ENCODE results near the gene PHRF1. TPM values are rescaled to one million over a fixed set of nuclear protein-coding genes. Genes with fewer than 3 reads are reported as not detected.

PHRF1 gene
- total RNA-seq, 4 donors from 2014 or later: 24.5 to 38.2 (median 28.7) TPM

- H3K36me3 ChIP-seq: peaks cover 0 to 51% (median 30%) of the 10 kb centered on the region in 4 donors
- WGBS: 87% methylated on average over 27 of the region's 27 CpGs
- intact Hi-C loops (cut with DNase I): no loop called here
Measured at GRCh38 chr11:621838-622237, 45.6 kb downstream of the PHRF1 start.

GRCh38 chr11:623349-623869, 47.1 kb downstream of the PHRF1 start:
- intact Hi-C loops (cut with DNase I): no loop called here
- TF ChIP-seq EP300 (IDR thresholded peaks at IDR 0.05): no peak
- no peak for TF ChIP-seq POLR2A (IDR thresholded peaks at IDR 0.05; ENCODE audit: low read depth)
- no peak for TF ChIP-seq POLR2AphosphoS5 (IDR thresholded peaks at IDR 0.05)
- TF ChIP-seq CTCF (IDR thresholded peaks at IDR 0.05): no peak

More at GRCh38 chr11:621838-622237, 45.6 kb downstream of the PHRF1 start:
- peaks cover 0 to 39% (median 2%) of the 10 kb centered on the region in 4 donors for H3K27me3 ChIP-seq
- TF ChIP-seq POLR2AphosphoS5 (IDR thresholded peaks at IDR 0.05) (no peak), CTCF (IDR thresholded peaks at IDR 0.05) (no peak), POLR2A (IDR thresholded peaks at IDR 0.05; ENCODE audit: low read depth) (no peak), EP300 (IDR thresholded peaks at IDR 0.05) (no peak)
- no peak for DNase-seq (ENCODE audit: extremely low spot score)
- H3K4me3 ChIP-seq: no peak overlapping the region
- H3K27ac ChIP-seq (replicated peaks in 1 of 4): no peak overlapping the region
- H3K9me3 ChIP-seq: no peaks in the 10 kb centered on the region
- H3K4me1 ChIP-seq: peaks cover 2 to 23% (median 12%) of the 10 kb centered on the region in 4 donors

GRCh38 chr11:623999-624704, 47.9 kb downstream of the PHRF1 start:
- peaks cover 0 to 38% (median 18%) of the 10 kb centered on the region in 4 donors for H3K36me3 ChIP-seq
- DNase-seq (ENCODE audit: extremely low spot score): no peak
- no peak overlapping the region for H3K4me3 ChIP-seq
- intact Hi-C loops (cut with DNase I): no loop called here
- H3K27me3 ChIP-seq: peaks cover 0 to 40% (median 2%) of the 10 kb centered on the region in 4 donors
- no peak for TF ChIP-seq POLR2AphosphoS5 (IDR thresholded peaks at IDR 0.05)
- no peak for TF ChIP-seq EP300 (IDR thresholded peaks at IDR 0.05)
- TF ChIP-seq POLR2A (IDR thresholded peaks at IDR 0.05; ENCODE audit: low read depth): no peak
- TF ChIP-seq CTCF (IDR thresholded peaks at IDR 0.05): no peak
- H3K4me1 ChIP-seq: peaks cover 2 to 37% (median 18%) of the 10 kb centered on the region in 4 donors
- 91% methylated on average over 8 of the region's 25 CpGs for WGBS
- H3K9me3 ChIP-seq: no peaks in the 10 kb centered on the region
- no peak overlapping the region for H3K27ac ChIP-seq (replicated peaks in 1 of 4)

More at GRCh38 chr11:623349-623869, 47.1 kb downstream of the PHRF1 start:
- Histone ChIP-seq H3K27me3 (peaks cover 0 to 40% (median 2%) of the 10 kb centered on the region in 4 donors), H3K36me3 (peaks cover 0 to 43% (median 21%) of the 10 kb centered on the region in 4 donors), H3K9me3 (no peaks in the 10 kb centered on the region), H3K4me1 (peaks cover 2 to 29% (median 12%) of the 10 kb centered on the region in 4 donors), H3K4me3 (no peak overlapping the region), H3K27ac (replicated peaks in 1 of 4) (no peak overlapping the region)
- WGBS: 95% methylated on average over 8 of the region's 15 CpGs
- no peak for DNase-seq (ENCODE audit: extremely low spot score)

GRCh38 chr11:624705-625635, 48.7 kb downstream of the PHRF1 start, which contains the start of gene CDHR5:
CDHR5 (minus strand) TSS chr11:624955; CDS start chr11:624902, 53 bp downstream.
- no peak for DNase-seq (ENCODE audit: extremely low spot score)
- no peak for TF ChIP-seq POLR2A (IDR thresholded peaks at IDR 0.05; ENCODE audit: low read depth)
- TF ChIP-seq EP300 (IDR thresholded peaks at IDR 0.05): no peak
- TF ChIP-seq POLR2AphosphoS5 (IDR thresholded peaks at IDR 0.05): no peak
- no peak for TF ChIP-seq CTCF (IDR thresholded peaks at IDR 0.05)
- Histone ChIP-seq H3K27ac (replicated peaks in 1 of 4) (no peak within 1 kb of the TSS), H3K9me3 (no peaks in the 10 kb centered on the region), H3K4me3 (no peak within 1 kb of the TSS), H3K4me1 (peaks cover 2 to 39% (median 22%) of the 10 kb centered on the region in 4 donors), H3K36me3 (peaks cover 0 to 32% (median 15%) of the 10 kb centered on the region in 4 donors), H3K27me3 (peaks cover 0 to 40% (median 2%) of the 10 kb centered on the region in 4 donors)
- intact Hi-C loops (cut with DNase I): no loop called here
- WGBS: 89% methylated on average over 15 of the region's 33 CpGs

All from esophagus muscularis mucosa (tissue), 4 donors.